DMS53 treated with DMSO at 0.1 percent for 48 hours (cell line): ENCODE data around the gene DUSP7.

Experiments used
- DNase-seq: peaks from one replicate; lab custom pipeline; 2025; ENCODE audit not compliant: unreplicated experiment; lab: John Stamatoyannopoulos, UW

Gene DUSP7

GRCh38 chr3:52086976-52087663 is 30.7 kb upstream of the DUSP7 start:
- DNase-seq = no peak

- DNase-seq = no peak
These were observed 30.1 kb upstream of the DUSP7 start for GRCh38 chr3:52086461-52086860.

GRCh38 chr3:52085681-52086282 is 29.4 kb upstream of the DUSP7 start:
- no peak for DNase-seq

GRCh38 chr3:52084954-52085680 is 28.7 kb upstream of the DUSP7 start:
- no peak for DNase-seq

- no peak for DNase-seq
These were observed 28.0 kb upstream of the DUSP7 start for GRCh38 chr3:52084216-52084945.

GRCh38 chr3:52083556-52084087 is 27.3 kb upstream of the DUSP7 start:
- DNase-seq = no peak

GRCh38 chr3:52082951-52083350 is 26.6 kb upstream of the DUSP7 start:
- no peak for DNase-seq

- DNase-seq = no peak
These were observed 24.7 kb upstream of the DUSP7 start for GRCh38 chr3:52080830-52081719.

- DNase-seq = no peak
These were observed 23.6 kb upstream of the DUSP7 start for GRCh38 chr3:52079958-52080357.

GRCh38 chr3:52078781-52079560 is 22.6 kb upstream of the DUSP7 start:
- no peak for DNase-seq

- no peak for DNase-seq
These were observed 21.6 kb upstream of the DUSP7 start for GRCh38 chr3:52077925-52078324.

GRCh38 chr3:52076896-52077780 is 20.8 kb upstream of the DUSP7 start:
- DNase-seq = no peak

- no peak for DNase-seq
These were observed 17.1 kb upstream of the DUSP7 start for GRCh38 chr3:52073490-52073889.

- DNase-seq = no peak
These were observed 16.1 kb upstream of the DUSP7 start for GRCh38 chr3:52072471-52072870.

- no peak for DNase-seq
These were observed 15.6 kb upstream of the DUSP7 start for GRCh38 chr3:52072020-52072419.

- DNase-seq = no peak
These were observed 14.6 kb upstream of the DUSP7 start for GRCh38 chr3:52070724-52071621.

- DNase-seq = no peak
These were observed 13.5 kb upstream of the DUSP7 start for GRCh38 chr3:52069855-52070254.

- DNase-seq = no peak
These were observed 12.8 kb upstream of the DUSP7 start for GRCh38 chr3:52069135-52069534.
